BE2C (cell line): Measurements from ENCODE around the gene GJD2.

Experiments used
- DNase-seq: peaks from one replicate; pipeline ENCODE4 v3.0.0-alpha.2; 2020
- H3K27me3 ChIP-seq: fragments of 250-450 bp; sonication (Bioruptor Pico); 2 replicates; pipeline ENCODE4 v1.5.1; 2020; ENCODE audit warnings: mild to moderate bottlenecking
- H3K36me3 ChIP-seq: fragments of 250-450 bp; sonication (Bioruptor Pico); 2 replicates; pipeline ENCODE4 v1.5.1; 2020; ENCODE audit warnings: mild to moderate bottlenecking
- H3K4me1 ChIP-seq: fragments of 250-450 bp; sonication (Bioruptor Pico); 2 replicates; pipeline ENCODE4 v1.5.1; 2020
- H3K4me3 ChIP-seq: 2 replicates; pipeline ENCODE4 v1.5.1; 2011; ENCODE audit warnings: low read depth, low read length
- H3K9me3 ChIP-seq: fragments of 250-450 bp; sonication (Bioruptor Pico); 2 replicates; pipeline ENCODE4 v1.5.1; 2020
- TF ChIP-seq, protein P1 (sequence below): IDR thresholded peaks from 2 replicates; pipeline ENCODE4 v1.5.1; 2012; ENCODE audit warnings: mild to moderate bottlenecking, low read depth, low read length

Gene GJD2

GRCh38 chr15:34738002-34738401 is 16.8 kb downstream of the GJD2 start:
- Histone ChIP-seq H3K9me3 (no peaks in the 10 kb centered on the region; the same call in 1 of the 2 replicates), H3K4me3 (no peak overlapping the region), H3K36me3 (no peaks in the 10 kb centered on the region), H3K27me3 (no peaks in the 10 kb centered on the region), H3K4me1 (no peaks in the 10 kb centered on the region)
- TF ChIP-seq, protein P1, sequence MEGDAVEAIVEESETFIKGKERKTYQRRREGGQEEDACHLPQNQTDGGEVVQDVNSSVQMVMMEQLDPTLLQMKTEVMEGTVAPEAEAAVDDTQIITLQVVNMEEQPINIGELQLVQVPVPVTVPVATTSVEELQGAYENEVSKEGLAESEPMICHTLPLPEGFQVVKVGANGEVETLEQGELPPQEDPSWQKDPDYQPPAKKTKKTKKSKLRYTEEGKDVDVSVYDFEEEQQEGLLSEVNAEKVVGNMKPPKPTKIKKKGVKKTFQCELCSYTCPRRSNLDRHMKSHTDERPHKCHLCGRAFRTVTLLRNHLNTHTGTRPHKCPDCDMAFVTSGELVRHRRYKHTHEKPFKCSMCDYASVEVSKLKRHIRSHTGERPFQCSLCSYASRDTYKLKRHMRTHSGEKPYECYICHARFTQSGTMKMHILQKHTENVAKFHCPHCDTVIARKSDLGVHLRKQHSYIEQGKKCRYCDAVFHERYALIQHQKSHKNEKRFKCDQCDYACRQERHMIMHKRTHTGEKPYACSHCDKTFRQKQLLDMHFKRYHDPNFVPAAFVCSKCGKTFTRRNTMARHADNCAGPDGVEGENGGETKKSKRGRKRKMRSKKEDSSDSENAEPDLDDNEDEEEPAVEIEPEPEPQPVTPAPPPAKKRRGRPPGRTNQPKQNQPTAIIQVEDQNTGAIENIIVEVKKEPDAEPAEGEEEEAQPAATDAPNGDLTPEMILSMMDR: no peak
- no peak for DNase-seq

DNA sequence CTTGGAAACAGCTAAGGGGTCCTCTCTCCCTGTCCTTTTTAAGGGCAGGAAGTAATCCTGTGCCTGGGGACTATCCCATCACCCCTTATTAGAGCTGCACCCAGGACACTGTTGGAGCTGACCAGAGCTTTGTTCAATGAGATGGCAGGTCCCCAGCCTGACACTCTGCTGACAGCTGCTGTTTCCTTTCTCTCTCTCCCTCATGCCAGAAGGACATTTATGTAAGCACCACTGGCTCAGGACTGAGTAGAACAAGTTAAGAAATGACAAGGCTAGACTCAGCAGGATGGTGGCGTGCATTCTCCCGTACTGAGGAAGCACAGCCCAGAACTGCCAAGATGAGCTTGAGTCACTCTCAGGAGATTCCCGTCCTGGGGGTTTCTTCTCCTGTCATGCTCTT is 17.3 kb downstream of the GJD2 start:
- TF ChIP-seq, protein P1: no peak
- no peaks in the 10 kb centered on the region for H3K4me1 ChIP-seq
- H3K27me3 ChIP-seq: no peaks in the 10 kb centered on the region
- H3K9me3 ChIP-seq: no peaks in the 10 kb centered on the region; the same call in 1 of the 2 replicates
- H3K4me3 ChIP-seq: no peak overlapping the region
- DNase-seq: no peak
- no peaks in the 10 kb centered on the region for H3K36me3 ChIP-seq

- H3K4me1 ChIP-seq: no peaks in the 10 kb centered on the region
- H3K36me3 ChIP-seq: no peaks in the 10 kb centered on the region
- no peaks in the 10 kb centered on the region for H3K27me3 ChIP-seq
- H3K9me3 ChIP-seq: no peaks in the 10 kb centered on the region; the same call in 1 of the 2 replicates
- no peak for DNase-seq
- no peak overlapping the region for H3K4me3 ChIP-seq
- TF ChIP-seq, protein P1: no peak
Observed at GRCh38 chr15:34734303-34734702, 20.5 kb downstream of the GJD2 start.

DNA sequence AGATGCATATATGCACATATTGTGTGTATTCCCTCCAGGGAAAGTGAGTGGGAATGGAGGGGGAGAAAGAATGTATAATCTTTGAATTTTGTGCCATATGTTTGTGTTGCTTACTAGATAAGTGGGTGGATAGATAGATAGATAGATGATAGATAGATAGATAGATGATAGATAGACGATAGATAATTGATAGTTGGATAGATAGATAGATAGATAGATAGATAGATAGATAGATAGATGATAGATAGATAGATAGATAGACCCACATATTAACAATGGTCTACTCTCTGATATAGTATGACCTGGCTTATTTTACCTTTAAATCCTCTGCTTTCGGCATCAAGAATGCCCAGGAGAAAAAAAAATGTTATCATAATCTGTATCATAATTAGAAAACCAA is 21.2 kb downstream of the GJD2 start:
- Histone ChIP-seq H3K9me3 (no peaks in the 10 kb centered on the region), H3K36me3 (no peaks in the 10 kb centered on the region), H3K27me3 (no peaks in the 10 kb centered on the region), H3K4me3 (no peak overlapping the region), H3K4me1 (no peaks in the 10 kb centered on the region)
- TF ChIP-seq, protein P1: no peak
- DNase-seq: no peak

GRCh38 chr15:34732430-34732829 is 22.4 kb downstream of the GJD2 start:
- Histone ChIP-seq H3K27me3 (no peaks in the 10 kb centered on the region), H3K36me3 (no peaks in the 10 kb centered on the region), H3K4me3 (no peak overlapping the region), H3K4me1 (no peaks in the 10 kb centered on the region), H3K9me3 (no peaks in the 10 kb centered on the region)
- no peak for DNase-seq
- TF ChIP-seq, protein P1: no peak

DNA sequence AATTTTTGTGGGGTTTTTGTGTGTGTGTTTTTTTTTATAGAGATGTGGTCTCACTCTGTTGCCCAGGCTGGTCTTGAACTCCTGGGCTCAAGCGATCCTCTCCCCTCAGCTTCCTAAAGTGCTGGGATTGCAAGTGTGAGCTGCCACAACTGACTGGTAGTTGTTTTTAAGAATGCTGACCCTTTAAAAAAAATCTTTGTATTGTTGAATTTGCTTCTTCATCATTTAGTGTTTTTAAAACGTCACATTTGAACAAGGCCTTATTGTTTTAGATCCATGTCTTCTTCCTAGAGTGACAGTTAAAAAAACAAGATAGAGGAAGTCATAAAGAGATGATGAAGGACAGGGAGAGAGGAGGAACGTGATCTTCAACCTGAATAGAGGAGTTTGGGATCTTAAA is 24.1 kb downstream of the GJD2 start:
- H3K9me3 ChIP-seq: no peaks in the 10 kb centered on the region
- no peak overlapping the region for H3K4me3 ChIP-seq
- DNase-seq: no peak
- no peaks in the 10 kb centered on the region for H3K27me3 ChIP-seq
- no peaks in the 10 kb centered on the region for H3K36me3 ChIP-seq
- H3K4me1 ChIP-seq: no peaks in the 10 kb centered on the region
- TF ChIP-seq, protein P1: no peak
